ENCODE measurements around the gene SLX9. TPM values are rescaled to one million over a fixed set of nuclear protein-coding genes. Genes with fewer than 3 reads are reported as not detected.

The SLX9 gene
- total RNA-seq, 1 experiment from 2014 or later: 74.3 TPM

- Histone ChIP-seq H2BK120ac (ENCODE audit: low read depth, low read length, poor library complexity, severe bottlenecking) (no peak overlapping the region), H3K4me1 (ENCODE audit: insufficient read depth, low read length) (no peaks in the 10 kb centered on the region), H4K20me1 (ENCODE audit: control insufficient read depth, insufficient read depth, insufficient read length) (peaks cover 6% of the 10 kb centered on the region), H3T11ph (ENCODE audit: low read length) (no peak overlapping the region), H3K4me2 (ENCODE audit: insufficient read depth, insufficient read length, low read length) (no peak overlapping the region), H2AK5ac (ENCODE audit: insufficient read length, low read length) (no peak overlapping the region), H3K27ac (ENCODE audit: insufficient read length, low read depth, low read length) (no peak overlapping the region), H3K18ac (ENCODE audit: insufficient read length, low read depth, low read length) (no peak overlapping the region), H3K56ac (ENCODE audit: insufficient read length, low read depth, low read length) (no peak overlapping the region), H4K5ac (ENCODE audit: insufficient read length, low read depth, low read length) (no peak overlapping the region), H3K9ac (ENCODE audit: extremely low read depth, insufficient read length, low read length) (no peak overlapping the region), H3K79me2 (ENCODE audit: insufficient read depth, low read length) (no peaks in the 10 kb centered on the region), H2BK15ac (ENCODE audit: low read depth, low read length) (no peak overlapping the region), H3K9me3 (ENCODE audit: control insufficient read depth, low read depth, low read length) (no peaks in the 10 kb centered on the region), H4K8ac (replicated peaks; ENCODE audit: insufficient read length, low read depth, low read length) (no peak overlapping the region), H3K4ac (ENCODE audit: low read depth, low read length) (no peak overlapping the region), H3K27me3 (ENCODE audit: insufficient read depth, low read length) (no peaks in the 10 kb centered on the region), H2AFZ (ENCODE audit: low read length) (no peak overlapping the region), H3K23ac (ENCODE audit: insufficient read length, low read depth, low read length) (no peak overlapping the region), H2BK12ac (ENCODE audit: insufficient read length, low read depth, low read length) (no peak overlapping the region), H3K14ac (ENCODE audit: insufficient read depth, low read length) (no peak overlapping the region), H2BK5ac (ENCODE audit: insufficient read length, low read length) (no peak overlapping the region), H2BK20ac (ENCODE audit: low read depth, low read length, poor library complexity, severe bottlenecking) (no peak overlapping the region), H4K91ac (ENCODE audit: insufficient read length, low read depth, low read length) (no peak overlapping the region), H3K23me2 (ENCODE audit: insufficient read length, low read depth, low read length, poor library complexity, severe bottlenecking) (no peaks in the 10 kb centered on the region), H3K79me1 (ENCODE audit: insufficient read depth, low read depth, low read length, poor library complexity, severe bottlenecking) (no peaks in the 10 kb centered on the region)
- DNase-seq: no peak
- no peak overlapping the region for H3K4me3 Mint-ChIP-seq
- H3K4me1 Mint-ChIP-seq: peaks cover 5 to 17% of the 10 kb centered on the region in 2 experiments
- no peaks in the 10 kb centered on the region; a peak in 3 of 5 replicates for H3K9me3 Mint-ChIP-seq
- no peaks in the 10 kb centered on the region for H3K36me3 Mint-ChIP-seq (ENCODE audit: insufficient read depth in 1 of 3, low read depth in 3 of 3)
- peaks cover 4% of the 10 kb centered on the region for H3K27me3 Mint-ChIP-seq (ENCODE audit: low read depth)
- no CpG with 5 or more reads among the region's 18 CpGs for WGBS (ENCODE audit: extremely low coverage, insufficient read length, low lambda C conversion rate)
- H3K27ac Mint-ChIP-seq: no peak overlapping the region; a peak in 1 of 7 replicates
- TF ChIP-seq CTCF (conservative IDR thresholded peaks at IDR 0.05): no peak
Measured at GRCh38 chr21:44903050-44903685, 36.7 kb upstream of the SLX9 start.
